IMR-90 (cell line): ENCODE data around the gene LYPD8. TPM values are rescaled to one million over a fixed set of nuclear protein-coding genes. Genes with fewer than 3 reads are reported as not detected.

Experiments
- ATAC-seq: fragments of 200-7000 bp; cut with Tn5 transposase; 2 replicates; pipeline ENCODE4 v1.9.1; 2020; ENCODE audit warnings: low read depth, mild to moderate bottlenecking, moderate library complexity
- BruUV-seq: library from RNA; stranded (reverse); fragments of 400-500 nt; replicated peaks from 2 replicates; lab custom pipeline; 2021; lab: Mats Ljungman, UMichigan
- CTCF ChIA-PET: fragments of 300-600 bp; formaldehyde crosslinking; extraction: SDS; loops from one replicate; lab custom pipeline; 2021; ENCODE audit warnings: antibody characterized with exemption; lab: Yijun Ruan, JAX
- POLR2A ChIA-PET: fragments of 300-600 bp; sonication (Branson Sonifier 250); formaldehyde crosslinking; loops from one replicate; lab custom pipeline; 2022; ENCODE audit warnings: antibody characterized with exemption; ENCODE audit not compliant: unreplicated experiment; lab: Charles Lee
- DNase-seq: peaks from one replicate; pipeline ENCODE4 v3.0.0; 2013
- H2AFZ ChIP-seq: replicated peaks from 2 replicates; pipeline ENCODE3; 2013; ENCODE audit warnings: low read length, mild to moderate bottlenecking; ENCODE audit not compliant: poor library complexity
- H2AK5ac ChIP-seq: 2 replicates; pipeline ENCODE4 v1.6.1; 2013; ENCODE audit warnings: low read depth, low read length, inconsistent platforms
- H2AK9ac ChIP-seq: replicated peaks from 2 replicates; pipeline ENCODE3; 2013; ENCODE audit warnings: mild to moderate bottlenecking, low read depth, low read length, moderate library complexity; ENCODE audit not compliant: poor library complexity
- H2BK120ac ChIP-seq: 2 replicates; pipeline ENCODE4 v1.6.1; 2013; ENCODE audit warnings: low read depth, low read length, inconsistent platforms
- H2BK15ac ChIP-seq: 3 replicates; pipeline ENCODE4 v1.6.1; 2013; ENCODE audit warnings: low read depth, low read length, inconsistent platforms
- H2BK20ac ChIP-seq: 2 replicates; pipeline ENCODE4 v1.6.1; 2013; ENCODE audit warnings: low read depth, mild to moderate bottlenecking, inconsistent platforms, low read length, moderate library complexity
- H2BK5ac ChIP-seq: 2 replicates; pipeline ENCODE4 v1.6.1; 2013; ENCODE audit warnings: mild to moderate bottlenecking, low read depth, low read length, inconsistent platforms; ENCODE audit not compliant: poor library complexity, severe bottlenecking
- H3K14ac ChIP-seq: replicated peaks from 2 replicates; pipeline ENCODE4 v1.6.1; 2013; ENCODE audit warnings: low read depth, low read length, inconsistent platforms
- H3K18ac ChIP-seq: 2 replicates; pipeline ENCODE4 v1.6.1; 2013; ENCODE audit warnings: low read depth, low read length, control low read depth
- H3K23ac ChIP-seq: 2 replicates; pipeline ENCODE4 v1.6.1; 2013; ENCODE audit warnings: low read depth, low read length, inconsistent platforms
- H3K27ac ChIP-seq: 2 replicates; pipeline ENCODE4 v1.5.1; 2013; ENCODE audit warnings: mild to moderate bottlenecking, control low read depth, low read length; ENCODE audit not compliant: insufficient read depth
- H3K27me3 ChIP-seq: 2 replicates; pipeline ENCODE4 v1.6.1; 2013; ENCODE audit warnings: low read length; ENCODE audit not compliant: control insufficient read depth, insufficient read depth
- H3K36me3 ChIP-seq: 2 replicates; pipeline ENCODE4 v1.6.1; 2013; ENCODE audit warnings: low read length, mixed read lengths; ENCODE audit not compliant: control insufficient read depth, insufficient read depth
- H3K4ac ChIP-seq: 2 replicates; pipeline ENCODE4 v1.6.1; 2013; ENCODE audit warnings: low read depth, low read length, inconsistent platforms
- H3K4me1 ChIP-seq: 2 replicates; pipeline ENCODE4 v1.6.1; 2013; ENCODE audit warnings: low read length, mixed read lengths; ENCODE audit not compliant: control insufficient read depth, insufficient read depth
- H3K4me2 ChIP-seq: 2 replicates; pipeline ENCODE4 v1.6.1; 2013; ENCODE audit warnings: low read depth, mild to moderate bottlenecking, control low read depth, low read length, moderate library complexity
- H3K4me3 ChIP-seq: 2 replicates; pipeline ENCODE4 v1.5.1; 2013; ENCODE audit warnings: low read depth, mild to moderate bottlenecking, control low read depth, low read length, moderate library complexity; ENCODE audit not compliant: insufficient read depth
- H3K56ac ChIP-seq: 2 replicates; pipeline ENCODE4 v1.6.1; 2013; ENCODE audit warnings: low read length, inconsistent platforms; ENCODE audit not compliant: insufficient read depth; ENCODE audit errors: extremely low read depth
- H3K79me1 ChIP-seq, 2 experiments: 2 replicates each; pipeline ENCODE4 v1.6.1; 2013; ENCODE audit warnings: low read length in 2 of 2, inconsistent platforms in 1 of 2, low read depth in 1 of 2
- H3K9ac ChIP-seq: 2 replicates; pipeline ENCODE4 v1.6.1; 2013; ENCODE audit warnings: low read depth, low read length, control low read depth
- H3K9me1 ChIP-seq: 2 replicates; pipeline ENCODE4 v1.6.1; 2013; ENCODE audit warnings: low read length, inconsistent platforms; ENCODE audit not compliant: insufficient read depth
- H3K9me3 ChIP-seq: 2 replicates; pipeline ENCODE4 v1.6.1; 2013; ENCODE audit warnings: low read length; ENCODE audit not compliant: control insufficient read depth, insufficient read depth
- H4K20me1 ChIP-seq: 2 replicates; pipeline ENCODE4 v1.6.1; 2013; ENCODE audit warnings: low read length, inconsistent platforms; ENCODE audit not compliant: insufficient read depth
- H4K5ac ChIP-seq: 2 replicates; pipeline ENCODE4 v1.6.1; 2013; ENCODE audit warnings: mild to moderate bottlenecking, low read depth, low read length, control low read depth
- H4K8ac ChIP-seq, 2 experiments: 2 replicates each; pipeline ENCODE4 v1.6.1; 2013; ENCODE audit warnings: low read depth in 2 of 2, low read length in 2 of 2, control low read depth in 1 of 2, inconsistent platforms in 1 of 2
- H4K91ac ChIP-seq: 2 replicates; pipeline ENCODE4 v1.6.1; 2013; ENCODE audit warnings: low read depth, low read length, inconsistent platforms; ENCODE audit not compliant: insufficient read depth
- CEBPB ChIP-seq: IDR thresholded peaks from 2 replicates; pipeline ENCODE4 v1.6.1; 2012; ENCODE audit warnings: low read depth, low read length, improper control_type of control experiment
- RAD21 ChIP-seq: IDR thresholded peaks from 2 replicates; pipeline ENCODE4 v1.6.1; 2012; ENCODE audit warnings: low read length, improper control_type of control experiment
- WGBS, 2 experiments: methylation state at CpG; one replicate each; pipeline versions ENCODE4 v1.1.5 to v1.1.7; 2013; ENCODE audit warnings: missing lambda C conversion rate in 2 of 2; ENCODE audit not compliant: insufficient read length in 1 of 2; ENCODE audit errors: extremely low coverage in 2 of 2; 5-methylcytosine and 5-hydroxymethylcytosine counted together
- dilution Hi-C: fragments of 300-500 bp; cut with HindIII; formaldehyde crosslinking; loops from one replicate; pipeline ENCODE4 v1.14.3; 2018; ENCODE audit warnings: low sequenced_read_pairs; ENCODE audit not compliant: unreplicated experiment
- in situ Hi-C: fragments of 300-500 bp; cut with MboI; formaldehyde crosslinking; loops from 3 replicates; pipeline ENCODE4 v1.14.3; 2019; ENCODE audit warnings: low sequenced_read_pairs, inconsistent platforms, mixed read lengths
- intact Hi-C: fragments of 100-400 bp; cut with micrococcal nuclease; formaldehyde crosslinking; loops from 2 replicates; pipeline ENCODE4 v1.10.0; 2022
- polyA plus RNA-seq, 3 experiments: library from polyadenylated mRNA; depleted of rRNA; stranded (reverse); fragments of >200 nt; gene quantifications; 2 replicates each; pipeline ENCODE4 v1.2.3, GENCODE V29; 2012; ENCODE audit warnings: low replicate concordance in 1 of 3
- total RNA-seq: library from RNA; depleted of rRNA; stranded (reverse); fragments of >200 nt; gene quantifications from 2 replicates; pipeline ENCODE4 v1.2.3, GENCODE V29; 2012

LYPD8 gene
- total and polyA plus RNA-seq, 2 of the 4 experiments (the other 2 are of a cell fraction), result not detected

GRCh38 chr1:248751142-248751541 lies 4.4 kb downstream of the LYPD8 start:
- in situ Hi-C loops, result no loop called here
- no peak overlapping the region for H3K27ac ChIP-seq
- H3K4me1 ChIP-seq, result no peaks in the 10 kb centered on the region
- H3K9me1 ChIP-seq, result no peaks in the 10 kb centered on the region
- 10% methylated on average over 2 of the region's 5 CpGs; no CpG with 5 or more reads in 1 of the 2 experiments for WGBS, 2 experiments
- no TSS peak for BruUV-seq
- no peaks in the 10 kb centered on the region for H3K36me3 ChIP-seq
- H3K56ac ChIP-seq, result no peak overlapping the region
- H3K18ac ChIP-seq, result no peak overlapping the region
- POLR2A ChIA-PET, result no interaction called here
- no peak overlapping the region for H2AK9ac ChIP-seq
- no peak overlapping the region for H3K9ac ChIP-seq
- H3K27me3 ChIP-seq, result no peaks in the 10 kb centered on the region
- no peak overlapping the region for H2BK15ac ChIP-seq
- no peak overlapping the region for H3K14ac ChIP-seq
- H3K23ac ChIP-seq, result no peak overlapping the region
- CTCF ChIA-PET, result no interaction called here
- H3K4ac ChIP-seq, result no peak overlapping the region
- dilution Hi-C loops, result no loop called here
- no peak overlapping the region for H2AFZ ChIP-seq
- DNase-seq (no peak), ATAC-seq (no peak)
- H2BK120ac ChIP-seq, result no peak overlapping the region
- no peaks in the 10 kb centered on the region for H3K79me1 ChIP-seq
- no peak overlapping the region for H3K4me3 ChIP-seq
- TF ChIP-seq CEBPB (no peak), RAD21 (no peak)
- no peak overlapping the region for H2BK20ac ChIP-seq
- H2BK5ac ChIP-seq, result no peak overlapping the region
- no peak overlapping the region for H4K5ac ChIP-seq
- H3K9me3 ChIP-seq, result peaks cover 35% of the 10 kb centered on the region
- no peak overlapping the region for H3K4me2 ChIP-seq
- H4K20me1 ChIP-seq, result no peaks in the 10 kb centered on the region
- H2AK5ac ChIP-seq, result no peak overlapping the region
- intact Hi-C loops, result no loop called here
- H4K8ac ChIP-seq, result no peak overlapping the region
- no peak overlapping the region for H4K91ac ChIP-seq
